IMR-90 (cell line): ENCODE data around the gene CEP43. TPM values are rescaled to one million over a fixed set of nuclear protein-coding genes. Genes with fewer than 3 reads are reported as not detected.

Experiments
- ATAC-seq: fragments of 200-7000 bp; cut with Tn5 transposase; 2 replicates; pipeline ENCODE4 v1.9.1; 2020; ENCODE audit warnings: low read depth, mild to moderate bottlenecking, moderate library complexity
- BruUV-seq: library from RNA; stranded (reverse); fragments of 400-500 nt; replicated peaks from 2 replicates; lab custom pipeline; 2021; lab: Mats Ljungman, UMichigan
- CTCF ChIA-PET: fragments of 300-600 bp; formaldehyde crosslinking; extraction: SDS; loops from one replicate; lab custom pipeline; 2021; ENCODE audit warnings: antibody characterized with exemption; lab: Yijun Ruan, JAX
- POLR2A ChIA-PET: fragments of 300-600 bp; sonication (Branson Sonifier 250); formaldehyde crosslinking; loops from one replicate; lab custom pipeline; 2022; ENCODE audit warnings: antibody characterized with exemption; ENCODE audit not compliant: unreplicated experiment; lab: Charles Lee
- DNase-seq: peaks from one replicate; pipeline ENCODE4 v3.0.0; 2013
- H2AFZ ChIP-seq: replicated peaks from 2 replicates; pipeline ENCODE3; 2013; ENCODE audit warnings: low read length, mild to moderate bottlenecking; ENCODE audit not compliant: poor library complexity
- H2AK5ac ChIP-seq: 2 replicates; pipeline ENCODE4 v1.6.1; 2013; ENCODE audit warnings: low read depth, low read length, inconsistent platforms
- H2AK9ac ChIP-seq: replicated peaks from 2 replicates; pipeline ENCODE3; 2013; ENCODE audit warnings: mild to moderate bottlenecking, low read depth, low read length, moderate library complexity; ENCODE audit not compliant: poor library complexity
- H2BK120ac ChIP-seq: 2 replicates; pipeline ENCODE4 v1.6.1; 2013; ENCODE audit warnings: low read depth, low read length, inconsistent platforms
- H2BK15ac ChIP-seq: 3 replicates; pipeline ENCODE4 v1.6.1; 2013; ENCODE audit warnings: low read depth, low read length, inconsistent platforms
- H2BK20ac ChIP-seq: 2 replicates; pipeline ENCODE4 v1.6.1; 2013; ENCODE audit warnings: low read depth, mild to moderate bottlenecking, inconsistent platforms, low read length, moderate library complexity
- H2BK5ac ChIP-seq: 2 replicates; pipeline ENCODE4 v1.6.1; 2013; ENCODE audit warnings: mild to moderate bottlenecking, low read depth, low read length, inconsistent platforms; ENCODE audit not compliant: poor library complexity, severe bottlenecking
- H3K14ac ChIP-seq: replicated peaks from 2 replicates; pipeline ENCODE4 v1.6.1; 2013; ENCODE audit warnings: low read depth, low read length, inconsistent platforms
- H3K18ac ChIP-seq: 2 replicates; pipeline ENCODE4 v1.6.1; 2013; ENCODE audit warnings: low read depth, low read length, control low read depth
- H3K23ac ChIP-seq: 2 replicates; pipeline ENCODE4 v1.6.1; 2013; ENCODE audit warnings: low read depth, low read length, inconsistent platforms
- H3K27ac ChIP-seq: 2 replicates; pipeline ENCODE4 v1.5.1; 2013; ENCODE audit warnings: mild to moderate bottlenecking, control low read depth, low read length; ENCODE audit not compliant: insufficient read depth
- H3K27me3 ChIP-seq: 2 replicates; pipeline ENCODE4 v1.6.1; 2013; ENCODE audit warnings: low read length; ENCODE audit not compliant: control insufficient read depth, insufficient read depth
- H3K36me3 ChIP-seq: 2 replicates; pipeline ENCODE4 v1.6.1; 2013; ENCODE audit warnings: low read length, mixed read lengths; ENCODE audit not compliant: control insufficient read depth, insufficient read depth
- H3K4ac ChIP-seq: 2 replicates; pipeline ENCODE4 v1.6.1; 2013; ENCODE audit warnings: low read depth, low read length, inconsistent platforms
- H3K4me1 ChIP-seq: 2 replicates; pipeline ENCODE4 v1.6.1; 2013; ENCODE audit warnings: low read length, mixed read lengths; ENCODE audit not compliant: control insufficient read depth, insufficient read depth
- H3K4me2 ChIP-seq: 2 replicates; pipeline ENCODE4 v1.6.1; 2013; ENCODE audit warnings: low read depth, mild to moderate bottlenecking, control low read depth, low read length, moderate library complexity
- H3K4me3 ChIP-seq: 2 replicates; pipeline ENCODE4 v1.5.1; 2013; ENCODE audit warnings: low read depth, mild to moderate bottlenecking, control low read depth, low read length, moderate library complexity; ENCODE audit not compliant: insufficient read depth
- H3K56ac ChIP-seq: 2 replicates; pipeline ENCODE4 v1.6.1; 2013; ENCODE audit warnings: low read length, inconsistent platforms; ENCODE audit not compliant: insufficient read depth; ENCODE audit errors: extremely low read depth
- H3K79me1 ChIP-seq, 2 experiments: 2 replicates each; pipeline ENCODE4 v1.6.1; 2013; ENCODE audit warnings: low read length in 2 of 2, inconsistent platforms in 1 of 2, low read depth in 1 of 2
- H3K9ac ChIP-seq: 2 replicates; pipeline ENCODE4 v1.6.1; 2013; ENCODE audit warnings: low read depth, low read length, control low read depth
- H3K9me1 ChIP-seq: 2 replicates; pipeline ENCODE4 v1.6.1; 2013; ENCODE audit warnings: low read length, inconsistent platforms; ENCODE audit not compliant: insufficient read depth
- H3K9me3 ChIP-seq: 2 replicates; pipeline ENCODE4 v1.6.1; 2013; ENCODE audit warnings: low read length; ENCODE audit not compliant: control insufficient read depth, insufficient read depth
- H4K20me1 ChIP-seq: 2 replicates; pipeline ENCODE4 v1.6.1; 2013; ENCODE audit warnings: low read length, inconsistent platforms; ENCODE audit not compliant: insufficient read depth
- H4K5ac ChIP-seq: 2 replicates; pipeline ENCODE4 v1.6.1; 2013; ENCODE audit warnings: mild to moderate bottlenecking, low read depth, low read length, control low read depth
- H4K8ac ChIP-seq, 2 experiments: 2 replicates each; pipeline ENCODE4 v1.6.1; 2013; ENCODE audit warnings: low read depth in 2 of 2, low read length in 2 of 2, control low read depth in 1 of 2, inconsistent platforms in 1 of 2
- H4K91ac ChIP-seq: 2 replicates; pipeline ENCODE4 v1.6.1; 2013; ENCODE audit warnings: low read depth, low read length, inconsistent platforms; ENCODE audit not compliant: insufficient read depth
- CHD1 ChIP-seq: IDR thresholded peaks from 2 replicates; pipeline ENCODE4 v1.6.1; 2012; ENCODE audit warnings: low read depth, low read length, improper control_type of control experiment
- MAFK ChIP-seq: IDR thresholded peaks from 2 replicates; pipeline ENCODE4 v1.6.1; 2012; ENCODE audit warnings: low read depth, low read length, improper control_type of control experiment
- WGBS, 2 experiments: methylation state at CpG; one replicate each; pipeline versions ENCODE4 v1.1.5 to v1.1.7; 2013; ENCODE audit warnings: missing lambda C conversion rate in 2 of 2; ENCODE audit not compliant: insufficient read length in 1 of 2; ENCODE audit errors: extremely low coverage in 2 of 2; 5-methylcytosine and 5-hydroxymethylcytosine counted together
- dilution Hi-C: fragments of 300-500 bp; cut with HindIII; formaldehyde crosslinking; loops from one replicate; pipeline ENCODE4 v1.14.3; 2018; ENCODE audit warnings: low sequenced_read_pairs; ENCODE audit not compliant: unreplicated experiment
- in situ Hi-C: fragments of 300-500 bp; cut with MboI; formaldehyde crosslinking; loops from 3 replicates; pipeline ENCODE4 v1.14.3; 2019; ENCODE audit warnings: low sequenced_read_pairs, inconsistent platforms, mixed read lengths
- intact Hi-C: fragments of 100-400 bp; cut with micrococcal nuclease; formaldehyde crosslinking; loops from 2 replicates; pipeline ENCODE4 v1.10.0; 2022
- polyA plus RNA-seq, 3 experiments: library from polyadenylated mRNA; depleted of rRNA; stranded (reverse); fragments of >200 nt; gene quantifications; 2 replicates each; pipeline ENCODE4 v1.2.3, GENCODE V29; 2012; ENCODE audit warnings: low replicate concordance in 1 of 3
- total RNA-seq: library from RNA; depleted of rRNA; stranded (reverse); fragments of >200 nt; gene quantifications from 2 replicates; pipeline ENCODE4 v1.2.3, GENCODE V29; 2012

Gene CEP43
- total and polyA plus RNA-seq, 2 of the 4 experiments (the other 2 are of a cell fraction), result 8.6 to 10.7 TPM

DNA sequence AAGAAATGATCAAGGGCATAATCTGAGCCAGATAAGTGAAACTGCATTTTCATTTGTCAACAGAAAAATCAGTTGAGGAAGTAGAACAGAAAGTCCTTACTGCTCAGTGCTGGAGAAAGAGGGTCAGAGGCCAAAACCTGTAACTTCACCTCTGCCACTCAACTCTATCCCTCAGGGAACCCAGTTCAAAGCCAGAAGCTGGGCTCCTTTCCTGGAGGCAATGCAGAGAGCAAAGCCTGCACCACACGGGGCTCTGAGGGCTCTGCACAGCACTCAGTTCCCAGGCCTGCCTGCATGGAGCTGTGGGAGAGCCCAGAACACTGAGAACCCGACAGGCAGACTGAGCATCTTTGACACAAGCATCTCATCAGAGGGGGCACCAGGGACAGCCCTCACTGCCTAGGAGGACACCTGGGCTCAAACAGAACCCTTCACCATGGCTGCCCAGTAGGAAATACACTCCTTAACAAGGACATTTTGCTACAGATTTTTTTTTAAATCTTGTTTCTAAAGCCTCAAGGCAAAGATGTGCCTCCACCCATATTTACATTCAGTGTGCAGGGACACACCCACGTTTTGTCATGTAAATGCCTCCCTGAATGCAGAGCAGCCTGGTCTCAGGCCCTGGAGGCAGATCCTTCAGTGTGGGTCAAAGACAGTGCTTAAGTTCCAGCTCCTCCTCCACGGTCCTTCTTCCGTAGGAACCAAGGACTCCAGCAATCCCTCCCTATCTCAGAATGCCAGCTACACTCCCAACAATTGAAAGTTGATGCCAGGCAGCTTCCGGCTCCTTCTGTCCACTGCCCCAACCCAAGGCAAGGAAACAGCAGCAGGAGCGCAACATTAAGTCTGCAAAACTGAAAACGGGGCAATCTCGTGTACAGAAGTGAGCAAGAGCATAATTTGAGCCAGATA lies 49.4 kb upstream of the CEP43 start:
- ATAC-seq (no peak; the same call in 1 of the 2 replicates), DNase-seq (no peak)
- in situ Hi-C loops (no loop called here), dilution Hi-C loops (no loop called here), intact Hi-C loops (no loop called here)
- no peak overlapping the region for H2BK15ac ChIP-seq
- no peak overlapping the region for H4K8ac ChIP-seq
- no peak overlapping the region for H3K4me2 ChIP-seq
- H2AFZ ChIP-seq, result peak overlapping the region; percentile 14
- H3K36me3 ChIP-seq, result peaks cover 5% of the 10 kb centered on the region; the same call in 1 of the 2 replicates
- H3K9me3 ChIP-seq, result no peaks in the 10 kb centered on the region
- 79% methylated on average over 4 of the region's 9 CpGs; no CpG with 5 or more reads in 1 of the 2 experiments for WGBS, 2 experiments
- H3K4me3 ChIP-seq, result no peak overlapping the region
- CTCF ChIA-PET, result no interaction called here
- no peak overlapping the region for H3K14ac ChIP-seq
- H4K5ac ChIP-seq, result no peak overlapping the region
- no peak overlapping the region for H3K9ac ChIP-seq
- no peaks in the 10 kb centered on the region for H3K27me3 ChIP-seq
- BruUV-seq, result no TSS peak
- H3K18ac ChIP-seq, result no peak overlapping the region
- H2AK5ac ChIP-seq, result no peak overlapping the region
- H3K23ac ChIP-seq, result no peak overlapping the region
- no peak overlapping the region for H4K91ac ChIP-seq
- H2BK20ac ChIP-seq, result no peak overlapping the region
- H3K4me1 ChIP-seq, result no peaks in the 10 kb centered on the region
- no peak overlapping the region for H2BK5ac ChIP-seq
- H2AK9ac ChIP-seq, result peak overlapping the region; percentile 9
- TF ChIP-seq MAFK (peak; percentile 27; the same call in 1 of the 2 replicates), CHD1 (no peak)
- H3K27ac ChIP-seq, result no peak overlapping the region
- no peaks in the 10 kb centered on the region for H3K79me1 ChIP-seq
- H3K4ac ChIP-seq, result no peak overlapping the region
- no peaks in the 10 kb centered on the region; the same call in 1 of the 2 replicates for H3K9me1 ChIP-seq
- no peaks in the 10 kb centered on the region for H4K20me1 ChIP-seq
- no peak overlapping the region for H2BK120ac ChIP-seq
- POLR2A ChIA-PET, result no interaction called here
- no peak overlapping the region for H3K56ac ChIP-seq
